Stimulated activated CD8-positive, alpha-beta memory T cell treated with anti-CD3 and anti-CD28 coated beads, Interleukin-15, amount 100 ng/mL, for 48 hours (primary cell): Measurements from ENCODE around the gene SLC2A13.

Experiments used
- DNase-seq, 2 donors: peaks; one replicate each; pipeline ENCODE4 v3.0.0-alpha.2; 2020; ENCODE audit warnings: low read depth in 2 of 2

Gene SLC2A13

DNA sequence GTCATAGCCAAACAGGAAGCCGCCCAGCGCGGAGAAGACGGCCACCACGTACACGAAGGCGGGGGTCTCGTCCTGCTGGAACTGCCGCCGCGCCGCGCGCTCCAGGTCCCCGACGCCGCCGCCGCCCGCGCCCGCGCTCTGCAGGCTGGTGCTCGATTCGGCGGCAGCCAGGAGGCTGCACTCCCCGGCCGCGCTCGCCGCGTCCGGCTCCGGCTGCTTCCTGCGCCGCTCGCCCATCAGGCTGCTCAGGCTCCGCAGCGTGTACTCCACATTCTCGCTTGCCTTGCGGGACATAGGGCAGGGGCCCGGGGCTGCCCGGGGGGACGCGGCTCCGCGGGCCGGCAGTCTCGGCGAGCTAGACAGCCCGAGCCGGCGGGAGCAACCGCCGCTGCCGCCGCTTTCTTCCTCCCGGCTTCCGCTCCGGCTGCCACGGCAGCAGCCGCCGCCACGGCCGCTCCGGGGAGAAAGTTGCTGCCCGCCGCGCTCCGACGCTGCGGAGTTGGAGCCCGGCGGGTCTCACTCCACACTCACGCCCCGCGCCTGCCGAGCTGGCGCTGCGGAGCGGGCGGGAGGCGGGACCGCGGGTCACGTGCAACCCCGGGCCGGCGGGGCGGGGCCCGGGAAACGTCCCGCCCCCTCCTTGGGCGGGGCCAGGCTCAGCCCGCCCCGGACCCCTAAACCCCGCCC lies at the start of gene SLC2A13:
Gene SLC2A13, minus strand, starts transcription at position 567 of the 687 bp plus-strand sequence. Its CDS starts 273 bp downstream, at position 294.
- peak; percentile 56 to 60 for DNase-seq

DNA sequence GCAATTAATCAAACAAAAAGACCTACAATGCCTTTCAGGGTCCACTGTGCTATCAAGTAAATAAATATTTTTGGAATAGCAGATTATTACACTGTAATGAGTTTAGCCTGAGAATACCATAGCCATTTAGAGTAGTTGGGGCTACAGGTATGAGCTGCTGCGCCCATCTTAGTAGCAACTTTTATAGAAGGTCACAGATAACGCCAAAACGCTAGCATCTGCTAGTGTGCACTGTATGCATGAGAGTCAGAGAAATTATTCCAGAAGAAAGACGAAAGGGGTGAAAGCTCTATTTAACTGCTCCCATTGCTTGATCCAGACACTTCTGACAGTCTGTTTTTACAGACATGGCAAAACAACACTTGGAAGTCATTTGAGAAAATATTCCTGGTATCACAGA lies 48.5 kb upstream of the SLC2A13 start:
- no peak for DNase-seq

DNA sequence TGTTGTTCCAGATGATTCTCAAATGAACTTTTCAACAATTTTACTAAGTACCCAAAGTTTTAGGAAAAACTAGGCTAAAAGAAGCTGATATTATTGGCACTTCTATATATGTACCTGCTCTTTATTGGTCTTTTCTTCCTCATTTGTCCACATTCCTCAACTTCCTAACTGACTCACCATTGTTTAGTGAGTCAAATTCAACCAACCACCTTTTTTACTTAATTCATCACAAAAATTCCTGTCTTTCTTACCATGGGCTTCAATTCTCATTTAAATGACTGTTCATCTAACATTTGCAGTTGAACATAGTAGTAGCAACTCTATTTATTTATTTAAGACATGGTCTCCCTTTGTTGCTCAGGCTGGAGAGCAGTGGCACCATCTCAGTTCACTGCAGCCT lies 47.6 kb upstream of the SLC2A13 start:
- DNase-seq: no peak

DNA sequence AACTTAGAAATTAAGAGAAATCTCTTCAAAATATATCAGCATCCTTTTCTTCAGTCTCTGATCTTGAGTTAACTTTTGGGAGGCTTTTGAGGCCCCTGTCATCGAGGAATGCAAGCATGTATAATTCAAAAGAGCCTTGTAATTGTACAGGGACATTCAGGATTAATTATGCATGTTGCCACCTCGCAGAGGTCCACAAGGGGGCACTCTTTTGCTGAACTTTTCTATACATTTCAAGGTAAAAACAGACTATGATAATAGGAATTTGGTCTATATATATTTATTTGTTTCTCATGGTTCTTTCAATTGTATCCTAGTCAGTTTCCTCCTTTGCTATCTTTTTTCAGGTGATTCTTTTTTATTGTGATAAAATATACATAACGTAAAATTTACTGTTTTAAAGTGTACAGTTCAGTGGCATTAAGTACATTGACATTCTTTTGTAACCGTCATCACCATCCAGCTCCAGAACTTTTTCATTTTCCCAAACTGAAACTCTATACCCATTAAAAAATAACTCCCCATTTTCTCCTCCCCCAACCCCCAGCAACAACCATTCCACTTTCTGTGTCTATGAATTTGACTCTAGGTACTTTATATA lies 47.0 kb upstream of the SLC2A13 start:
- DNase-seq: peak in 1 of 2 donors; percentile 20

DNA sequence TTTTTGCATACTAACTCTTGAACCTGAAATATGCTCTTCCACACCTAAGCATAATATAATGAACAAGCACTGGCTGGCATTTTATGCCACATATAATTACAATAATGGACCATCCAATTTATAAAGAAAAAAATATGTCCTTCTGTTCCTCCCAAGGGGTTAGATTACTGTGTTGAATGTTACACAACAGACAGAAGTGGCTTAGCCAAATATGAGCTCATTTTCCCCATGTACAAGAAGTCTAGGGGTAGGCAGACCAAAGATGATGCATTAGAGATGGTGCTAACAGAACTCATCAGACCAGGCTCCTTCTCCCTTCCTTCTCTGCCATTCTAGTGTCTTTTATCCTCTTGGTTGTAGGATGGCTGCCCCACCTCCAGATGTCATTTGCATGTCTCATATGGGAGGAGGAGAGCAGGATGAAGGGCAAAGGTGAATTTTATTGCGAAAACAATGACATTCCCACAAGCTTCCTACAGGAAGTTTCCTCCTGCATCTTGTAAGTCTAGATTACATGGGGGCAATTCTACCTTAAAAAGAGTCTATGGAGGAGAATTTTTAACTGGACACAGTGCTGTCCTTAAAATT lies 43.9 kb upstream of the SLC2A13 start:
- no peak for DNase-seq

DNA sequence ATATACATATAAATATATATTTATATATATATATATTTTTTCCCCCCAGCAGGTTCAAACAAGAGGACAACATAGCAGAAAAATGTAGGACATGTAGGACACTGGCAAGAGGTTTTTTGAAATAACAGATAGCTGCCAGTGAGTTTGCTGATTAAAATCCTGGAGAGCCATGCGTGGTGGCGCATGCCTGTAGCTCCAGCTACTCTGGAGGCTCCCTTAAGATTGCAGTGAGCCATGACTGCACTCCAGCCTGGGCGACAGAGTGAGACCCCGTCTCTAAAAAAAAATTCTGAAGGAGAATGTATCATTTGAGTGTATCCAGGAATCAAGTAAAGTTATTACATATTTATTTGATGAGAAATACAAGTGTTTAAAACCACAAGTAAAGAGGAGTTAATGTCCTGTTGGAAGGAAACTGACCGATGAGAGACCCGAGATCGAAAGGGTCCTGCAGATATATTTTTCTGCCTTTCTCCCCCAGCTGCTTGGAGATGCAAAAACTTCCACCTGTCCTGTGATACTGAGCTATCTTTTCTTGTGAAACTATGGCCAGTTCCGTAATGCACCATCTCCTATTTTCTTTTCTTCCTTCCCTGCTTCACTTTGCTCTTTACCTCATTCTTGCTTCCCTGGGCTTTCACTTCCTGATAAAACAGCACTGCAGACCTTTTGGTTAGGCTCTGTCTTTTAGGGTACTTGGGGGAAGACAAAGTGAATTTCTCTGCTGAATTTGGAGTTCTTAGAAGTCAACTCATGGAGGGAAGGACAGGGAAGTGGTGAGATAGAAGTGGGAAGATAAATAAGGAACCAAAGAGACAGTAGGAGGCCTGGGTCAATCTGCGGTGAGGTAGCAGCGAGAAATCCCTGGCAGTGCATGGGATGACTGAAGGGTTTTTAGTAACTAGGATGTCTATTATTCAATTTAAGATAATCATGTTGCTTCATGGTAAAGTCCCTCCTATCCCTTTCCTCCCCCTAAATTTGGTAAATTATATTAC lies 41.2 kb upstream of the SLC2A13 start:
- DNase-seq: no peak

DNA sequence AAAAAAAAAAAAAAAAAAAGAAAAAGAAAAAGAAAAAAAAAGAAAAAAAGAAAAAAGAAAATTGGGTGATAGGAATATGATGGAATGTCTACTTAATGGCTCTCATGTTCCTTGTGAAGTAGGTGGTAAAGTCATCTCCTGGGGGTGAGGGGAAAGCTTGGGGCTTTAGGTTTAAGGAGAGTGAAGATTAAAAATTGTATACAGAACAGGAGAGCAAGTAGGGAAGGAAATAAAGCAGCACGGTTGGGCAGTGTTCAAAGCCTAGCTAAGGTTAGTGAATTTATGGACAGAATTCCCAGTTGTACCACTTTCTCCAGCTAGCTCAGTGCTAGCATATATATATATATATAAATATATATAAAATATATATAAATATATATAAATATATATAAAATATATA lies 40.0 kb upstream of the SLC2A13 start:
- no peak for DNase-seq

DNA sequence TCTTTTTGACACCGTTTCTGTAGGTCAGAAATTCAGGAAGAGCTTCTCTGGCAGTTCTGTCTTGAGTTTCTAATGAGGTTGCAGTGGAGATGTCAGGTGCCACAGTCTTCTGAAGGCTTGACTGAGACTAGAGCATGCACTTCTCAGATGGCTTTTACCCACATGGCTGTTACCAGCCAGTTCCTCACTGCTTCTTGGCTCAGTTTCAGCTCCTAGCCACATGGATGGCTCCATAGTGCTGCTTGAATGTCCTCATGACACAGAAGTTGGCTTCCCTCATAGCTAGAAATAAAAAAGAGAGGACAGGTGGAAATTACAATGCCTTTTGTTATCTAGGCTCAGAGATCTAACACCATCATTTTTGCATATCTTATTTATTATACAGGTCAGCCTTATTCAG lies 38.1 kb upstream of the SLC2A13 start:
- DNase-seq: no peak

DNA sequence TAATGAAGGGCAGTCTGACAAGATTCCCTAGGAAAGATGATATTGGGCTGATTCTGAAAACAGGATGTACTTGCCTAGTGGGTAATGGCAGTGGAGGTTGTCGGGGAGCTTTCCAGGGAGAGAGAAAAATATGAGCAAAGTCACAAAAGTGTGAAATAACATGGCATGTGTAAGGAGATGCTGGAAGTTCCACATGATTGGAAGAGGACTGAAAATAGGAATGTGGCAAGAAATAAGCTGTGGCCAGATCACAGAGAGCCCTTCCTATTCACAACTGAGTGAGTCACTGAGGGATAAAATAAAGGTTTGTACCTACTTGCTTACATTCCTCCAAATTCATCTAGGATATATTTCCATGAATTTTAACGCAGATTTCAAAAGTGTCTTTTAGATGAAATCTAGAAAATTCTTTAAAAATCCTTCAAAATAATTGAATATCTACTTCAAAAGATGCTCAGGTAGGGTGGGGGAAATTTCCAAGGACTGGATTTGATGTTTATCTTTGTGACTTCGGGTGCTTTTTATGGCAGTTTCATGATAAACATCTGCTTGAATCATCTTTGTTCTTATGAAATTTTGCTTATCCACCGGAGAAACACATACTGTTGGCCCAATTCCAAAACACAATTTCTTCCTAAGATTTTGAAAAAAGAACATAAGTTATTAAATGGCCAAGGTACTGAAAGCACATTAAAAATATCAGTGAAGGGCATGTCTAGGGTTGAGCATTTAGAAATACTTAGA lies 36.3 kb upstream of the SLC2A13 start:
- DNase-seq: no peak

DNA sequence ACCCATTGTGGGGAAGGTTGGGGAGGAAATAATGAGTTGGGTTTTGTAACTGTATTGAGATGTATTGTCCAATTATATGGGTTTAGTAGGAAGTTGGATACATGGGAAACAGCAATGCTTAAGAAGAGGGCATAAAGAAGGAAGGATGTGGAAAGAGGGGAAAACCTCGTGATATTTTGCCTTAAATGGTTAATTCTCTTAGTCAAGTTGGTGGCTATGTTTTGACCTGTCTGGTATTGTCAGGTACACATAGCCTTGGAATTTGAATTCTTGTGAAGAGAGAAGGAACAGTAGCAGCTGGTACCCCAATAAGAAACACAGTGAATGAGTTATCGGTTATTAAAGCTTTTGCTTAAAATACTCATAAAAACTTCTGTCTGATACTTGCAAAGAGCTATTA lies 32.6 kb upstream of the SLC2A13 start:
- DNase-seq: no peak

DNA sequence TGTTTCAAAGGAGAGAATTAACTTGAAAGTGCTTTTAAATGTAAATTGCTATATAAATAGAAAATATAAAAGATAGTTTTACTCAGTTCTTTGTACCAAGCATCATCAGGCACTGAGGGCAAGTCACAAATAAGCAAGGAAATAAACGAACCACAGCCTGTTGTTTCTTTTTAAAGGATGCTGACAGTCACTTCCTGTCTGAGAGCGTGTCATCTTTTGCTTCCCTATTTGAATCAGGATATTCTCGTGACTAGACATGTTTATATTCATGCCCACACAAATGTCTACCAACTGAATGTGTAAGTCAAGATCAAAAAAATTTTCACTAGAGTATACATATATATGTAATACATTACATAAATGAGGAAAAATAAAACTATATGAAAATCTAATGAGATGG lies 31.4 kb upstream of the SLC2A13 start:
- DNase-seq: no peak

DNA sequence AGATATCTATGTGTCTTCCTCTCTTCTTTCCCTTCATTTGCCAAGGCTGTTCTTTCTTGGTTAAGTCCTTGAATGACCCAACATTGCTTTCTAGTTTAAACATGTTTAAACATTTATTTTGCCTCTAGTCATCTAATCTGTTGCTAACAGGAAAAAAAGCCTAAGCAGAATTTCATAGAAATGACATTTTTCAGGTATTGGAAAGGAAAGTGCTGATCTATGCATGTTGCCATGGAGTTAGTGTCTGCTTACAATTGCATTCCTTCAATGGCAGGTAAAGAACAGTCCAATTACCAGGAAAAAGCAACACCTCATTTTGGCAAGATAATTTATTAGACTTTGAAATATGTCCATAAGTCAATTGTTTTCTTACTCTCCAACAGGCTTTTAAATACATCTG lies 21.5 kb upstream of the SLC2A13 start:
- DNase-seq: no peak

DNA sequence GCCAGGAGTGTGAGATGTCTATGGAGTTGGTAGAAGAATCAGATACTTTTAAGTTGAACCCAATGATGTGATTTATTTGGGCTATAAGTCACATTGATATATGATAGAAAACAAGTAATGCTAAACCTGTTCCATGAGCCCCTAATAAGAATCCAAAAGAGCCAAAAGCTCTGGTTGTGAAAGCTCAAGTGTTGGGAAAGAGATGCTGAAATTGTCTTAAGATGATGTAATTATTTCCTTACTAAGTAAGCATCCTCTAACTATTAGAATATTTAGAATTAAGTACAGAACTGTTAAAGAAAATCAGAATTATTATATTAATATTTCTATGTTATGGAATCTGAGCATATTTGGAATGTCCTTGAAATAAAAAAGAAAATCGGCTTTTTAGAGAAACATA lies 17.6 kb upstream of the SLC2A13 start:
- no peak for DNase-seq

DNA sequence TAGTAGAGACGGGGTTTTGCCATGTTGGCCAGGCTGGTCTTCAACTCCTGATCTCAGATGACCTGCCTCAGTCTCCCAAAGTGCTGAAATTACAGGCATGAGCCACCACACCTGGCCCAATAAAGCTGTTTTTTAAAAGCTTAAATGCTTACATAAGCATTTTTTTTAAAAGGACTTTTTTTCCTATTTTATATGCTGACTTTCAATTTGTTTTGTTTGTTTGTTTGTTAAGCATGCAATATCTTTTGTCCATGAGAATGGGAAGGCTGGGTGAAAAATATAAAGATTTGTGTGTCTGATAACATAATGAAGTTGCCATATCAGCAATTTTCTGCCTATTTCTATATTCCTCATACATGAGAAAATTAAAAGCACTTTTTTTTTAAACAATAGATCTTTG lies 17.0 kb upstream of the SLC2A13 start:
- no peak for DNase-seq

DNA sequence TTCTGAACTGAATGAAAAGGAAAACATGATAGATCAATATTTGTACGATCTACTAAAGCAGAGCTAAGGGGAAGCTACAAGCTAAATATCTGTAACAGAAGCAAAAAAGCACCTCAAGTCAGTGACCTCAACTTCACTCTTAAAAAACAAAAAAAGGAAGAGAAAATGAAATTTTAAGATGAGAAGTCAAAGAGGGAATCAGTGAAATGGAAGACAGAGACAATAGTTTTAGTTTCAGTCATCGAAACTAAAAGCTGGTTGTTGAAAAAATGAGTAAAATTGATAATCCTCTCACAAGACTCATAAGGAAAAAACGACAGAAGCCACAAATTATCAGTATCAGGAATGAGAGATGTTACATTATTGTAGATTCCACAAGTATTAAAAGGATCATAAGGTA lies 11.9 kb upstream of the SLC2A13 start:
- no peak for DNase-seq

DNA sequence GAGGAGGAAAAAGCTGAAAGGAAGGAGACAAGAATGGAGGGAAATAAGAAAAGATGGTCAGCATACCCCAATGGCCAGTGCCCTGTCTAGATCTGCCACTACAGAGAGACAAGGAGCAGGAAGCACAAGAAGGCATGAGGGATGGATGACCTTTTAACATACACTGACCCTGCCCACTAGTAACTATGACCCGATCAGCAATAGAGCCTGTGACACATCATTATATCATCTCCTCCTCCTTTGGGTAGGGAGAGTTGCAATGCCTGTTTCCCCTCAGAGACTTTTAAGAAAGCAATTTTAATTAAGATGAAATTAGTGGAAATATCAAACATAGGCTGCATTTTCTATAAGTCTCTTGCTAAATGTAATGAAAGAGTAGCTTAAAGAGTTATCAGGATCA lies 4.7 kb upstream of the SLC2A13 start:
- DNase-seq: no peak

DNA sequence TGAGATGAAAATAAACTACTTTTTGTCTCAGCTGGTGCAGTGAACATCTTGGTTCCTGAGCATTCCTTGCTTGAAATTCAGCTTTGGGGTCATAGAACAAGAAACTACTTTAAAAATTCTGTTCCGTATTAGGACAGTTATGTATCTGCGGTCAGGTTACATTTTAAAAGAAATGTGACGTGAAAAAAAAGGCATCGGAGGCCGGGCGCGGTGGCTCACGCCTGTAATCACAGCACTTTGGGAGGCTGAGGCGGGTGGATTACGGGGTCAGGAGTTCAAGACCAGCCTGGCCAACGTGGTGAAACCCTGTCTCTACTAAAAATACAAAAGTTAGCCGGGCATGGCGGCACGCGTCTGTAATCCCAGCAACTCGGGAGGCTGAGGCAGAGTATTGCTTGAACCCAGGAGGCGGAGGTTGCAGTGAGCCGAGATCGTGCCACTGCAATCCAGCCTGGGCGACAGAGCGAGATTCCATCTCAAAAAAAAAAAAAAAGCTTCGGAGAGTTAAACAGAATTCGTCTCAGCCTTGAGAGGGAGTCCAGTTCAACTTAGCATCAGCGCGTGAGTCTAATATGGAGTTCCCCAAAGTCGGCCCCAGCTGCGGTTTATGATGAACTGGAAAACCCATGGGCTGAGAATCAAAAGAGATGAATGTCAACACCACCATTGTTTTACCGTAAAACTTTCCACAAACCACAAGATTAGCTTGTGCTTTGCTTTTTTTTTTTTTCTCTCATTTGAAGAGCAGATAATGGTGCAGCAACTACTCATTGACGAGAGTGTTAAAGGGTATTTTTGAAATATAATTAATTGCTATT lies 2.1 kb upstream of the SLC2A13 start:
- DNase-seq: peak in 1 of 2 donors; percentile 17

DNA sequence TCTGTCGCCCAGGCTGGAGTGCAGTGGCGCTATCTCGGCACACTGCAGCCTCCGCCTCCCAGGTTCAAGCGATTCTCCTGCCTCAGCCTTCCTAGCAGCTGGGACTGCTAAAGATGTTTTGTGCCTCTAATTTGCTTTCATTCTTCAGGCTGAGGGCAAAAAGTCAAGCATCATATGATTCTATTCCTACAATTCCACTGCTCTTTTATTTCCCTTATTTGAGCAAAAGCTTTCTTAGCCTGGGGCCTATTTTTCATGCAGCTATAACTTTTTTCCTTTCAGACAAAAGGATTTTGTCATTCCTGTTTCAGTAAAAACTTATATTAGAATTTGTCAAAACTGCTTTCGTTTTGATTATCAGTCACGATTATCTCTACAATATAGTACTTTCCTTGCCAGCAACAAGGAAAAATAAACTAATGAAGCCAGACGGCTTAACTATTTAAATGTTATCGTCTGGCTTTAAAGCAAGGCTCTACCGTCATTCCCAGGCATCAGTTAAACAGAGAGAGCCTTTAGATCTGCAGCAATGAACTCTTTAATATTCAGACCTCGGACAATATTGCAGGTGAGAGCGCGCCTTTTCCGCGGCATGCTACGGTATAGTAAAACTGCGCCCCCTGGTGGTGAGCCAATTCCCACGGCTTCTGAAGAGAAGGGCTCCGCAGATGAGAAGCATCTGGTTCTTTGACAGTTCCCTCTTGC lies 1.4 kb upstream of the SLC2A13 start:
- DNase-seq: peak; percentile 67 to 69

DNA sequence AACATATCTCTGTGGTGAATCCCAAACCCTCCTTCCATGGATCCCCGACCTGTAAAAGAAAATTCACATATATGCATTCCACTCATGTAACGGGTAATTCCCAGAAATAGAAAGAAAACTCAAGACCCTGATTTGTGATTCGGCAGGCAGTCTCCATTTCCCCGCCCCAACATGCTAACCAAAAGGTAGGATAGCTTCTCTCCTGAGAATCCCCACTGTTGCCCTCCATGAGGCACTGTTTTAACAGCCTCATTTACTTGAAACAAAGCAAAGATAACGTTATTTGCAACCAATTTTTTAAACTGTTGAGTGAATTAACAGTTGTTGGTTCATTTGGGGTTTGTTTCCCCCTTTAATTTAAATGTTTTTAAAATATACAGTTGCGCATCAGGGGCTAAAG lies 774 bp upstream of the SLC2A13 start:
- DNase-seq: no peak

DNA sequence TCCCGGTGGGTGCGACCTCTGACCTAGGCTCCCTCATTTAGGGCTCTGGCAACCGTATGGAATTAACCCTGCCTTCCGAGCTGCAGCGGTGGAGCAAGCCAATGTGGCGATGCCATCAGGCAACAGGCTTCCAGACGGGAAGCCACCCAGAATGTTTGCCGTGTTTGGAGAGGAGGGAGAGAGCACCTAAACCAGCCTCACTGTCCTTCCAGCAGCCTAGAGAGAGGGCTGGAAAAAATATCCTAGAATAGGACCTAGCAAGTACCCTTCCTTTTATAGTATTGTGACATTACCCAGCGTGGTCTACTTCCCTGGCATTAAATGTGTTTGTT lies 287 bp upstream of the SLC2A13 start:
- DNase-seq: no peak
